Activated T-helper 1 cell treated with anti-CD3 and anti-CD28 coated beads, Interleukin-2, amount 50 U/mL, for 16 hours (primary cell): Measurements from ENCODE around the gene NUDT22.

Experiments used
- DNase-seq, 2 donors: peaks; one replicate each; pipeline ENCODE4 v3.0.0-alpha.2; 2020; ENCODE audit warnings: low read depth in 1 of 2, low spot score in 1 of 2

NUDT22 gene, protein sequence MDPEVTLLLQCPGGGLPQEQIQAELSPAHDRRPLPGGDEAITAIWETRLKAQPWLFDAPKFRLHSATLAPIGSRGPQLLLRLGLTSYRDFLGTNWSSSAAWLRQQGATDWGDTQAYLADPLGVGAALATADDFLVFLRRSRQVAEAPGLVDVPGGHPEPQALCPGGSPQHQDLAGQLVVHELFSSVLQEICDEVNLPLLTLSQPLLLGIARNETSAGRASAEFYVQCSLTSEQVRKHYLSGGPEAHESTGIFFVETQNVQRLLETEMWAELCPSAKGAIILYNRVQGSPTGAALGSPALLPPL

DNA sequence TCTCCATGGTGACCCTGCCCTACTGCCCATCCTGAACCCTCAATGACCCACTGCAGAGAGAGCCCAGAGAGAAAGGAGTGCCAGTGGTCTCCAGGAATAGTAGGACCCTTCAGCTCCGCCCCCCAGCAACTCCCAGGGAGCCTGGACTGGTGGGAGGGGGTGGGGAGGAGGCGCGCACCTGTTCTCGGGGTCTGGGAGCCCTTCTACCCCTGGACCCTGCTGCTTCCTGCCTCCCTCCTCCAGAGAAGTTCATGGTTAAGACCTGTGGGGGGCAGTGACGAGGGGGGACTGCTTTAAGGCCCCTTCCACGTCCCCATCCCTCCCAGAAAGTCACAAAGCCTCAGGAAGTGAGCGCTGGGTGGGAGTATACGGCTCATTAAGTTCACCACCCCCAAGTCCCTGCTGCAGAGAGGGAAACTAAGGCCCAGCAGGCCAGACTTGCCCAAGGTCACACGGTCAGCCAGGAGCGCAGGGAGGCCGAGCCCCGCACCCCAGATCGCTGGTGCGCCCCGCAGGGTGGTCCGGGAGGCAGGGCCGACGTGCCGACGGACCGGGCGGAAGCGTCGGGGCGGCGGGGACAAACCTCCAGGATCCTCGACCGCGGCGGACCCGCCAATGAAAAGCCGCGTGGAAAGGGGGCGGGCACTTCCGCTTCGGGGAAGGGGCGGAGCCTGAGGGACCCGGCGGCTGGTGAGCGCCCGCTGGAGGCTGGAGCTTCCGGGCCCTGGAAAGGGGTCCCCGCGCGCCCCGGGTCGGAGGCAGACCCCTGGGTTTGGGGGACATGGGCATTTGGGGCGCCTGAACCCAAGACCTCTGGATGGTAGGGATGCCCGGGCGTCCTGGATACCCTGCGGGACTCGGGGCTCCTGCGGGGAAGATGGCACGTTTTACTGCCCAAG is at the start of gene NUDT22, which contains the start of gene TRPT1:
NUDT22 (plus strand) TSS at position 667 of the 899 bp plus-strand sequence. CDS start 379 bp downstream, outside the sequence.
TRPT1 (minus strand) TSS at position 579 of the 899 bp plus-strand sequence; CDS start at position 253, 326 bp downstream.
- peak; percentile 84 to 90 for DNase-seq

GRCh38 chr11:64176751-64177150 is 49.3 kb upstream of the NUDT22 start:
- no peak for DNase-seq

DNA sequence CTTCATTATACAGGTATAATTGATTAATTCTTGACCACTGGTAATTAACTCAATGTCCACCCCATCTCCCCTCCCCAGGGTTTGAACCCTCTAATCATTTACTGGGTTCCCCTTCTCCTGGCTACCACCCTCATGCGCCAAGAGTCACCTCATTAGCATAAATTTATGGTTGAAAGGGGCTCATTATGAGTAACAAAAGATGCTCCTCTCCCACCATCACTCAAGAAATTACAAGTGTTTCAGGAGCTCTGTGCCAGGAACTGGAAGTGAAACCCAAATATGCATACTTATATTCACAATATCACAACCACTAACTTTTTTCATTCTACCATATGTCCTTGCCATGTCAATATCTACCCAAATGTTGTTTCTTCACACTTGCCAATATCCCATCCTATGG is 47.9 kb upstream of the NUDT22 start:
- DNase-seq = no peak

DNA sequence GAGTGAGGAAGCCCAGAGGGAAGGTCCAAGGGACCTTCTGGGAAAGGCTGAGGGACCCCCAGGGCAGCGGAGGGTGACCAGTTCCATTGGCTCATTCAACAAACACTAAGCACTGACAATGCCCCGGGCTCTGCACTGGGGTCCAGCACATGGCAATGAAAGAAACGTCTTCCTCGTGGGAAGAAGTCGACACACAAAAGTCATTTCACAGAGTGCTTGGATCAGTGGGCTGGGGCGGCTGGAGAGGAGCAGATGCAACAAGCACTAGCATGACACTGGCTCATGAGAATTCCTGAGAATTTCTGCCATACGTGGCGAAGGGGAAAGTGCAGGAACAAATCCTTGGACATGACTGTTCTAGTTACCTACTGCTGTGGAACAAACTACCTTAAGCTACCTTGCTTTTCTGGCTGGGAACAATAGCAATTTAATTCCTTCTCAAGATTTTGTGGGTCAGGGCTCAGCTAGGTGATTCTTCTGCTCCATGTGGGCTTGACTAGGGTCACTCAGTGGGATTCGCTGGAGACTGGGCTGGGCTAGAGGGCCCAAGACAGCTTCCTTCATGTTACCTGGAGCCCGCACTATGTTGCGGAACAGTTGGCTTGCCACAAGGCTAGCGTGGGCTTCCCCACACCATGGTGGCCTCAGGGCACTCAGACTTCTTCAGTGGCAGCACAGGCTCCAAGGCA is 47.0 kb upstream of the NUDT22 start:
- no peak for DNase-seq

DNA sequence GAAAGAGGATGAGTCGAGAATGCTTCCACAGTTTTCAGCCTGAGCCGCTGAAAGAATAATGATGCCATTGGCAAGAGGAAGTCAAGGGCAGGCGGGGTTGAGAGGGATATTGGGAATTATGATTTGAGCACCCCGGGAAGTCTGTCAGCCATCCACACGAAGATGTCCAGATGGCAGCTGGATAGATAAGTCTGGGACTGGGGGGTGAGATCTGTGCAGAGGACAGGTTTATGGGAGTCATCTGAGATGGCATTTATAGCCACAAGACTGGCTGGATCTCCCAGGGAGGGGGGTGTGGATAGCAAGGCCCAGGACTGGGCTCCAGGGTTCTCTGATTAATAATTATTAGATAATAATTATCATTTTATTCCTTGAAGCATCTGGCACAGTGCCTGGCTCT is 45.2 kb upstream of the NUDT22 start:
- DNase-seq = no peak

- DNase-seq = no peak
Observed at GRCh38 chr11:64181506-64182411, 44.3 kb upstream of the NUDT22 start.

GRCh38 chr11:64183890-64184289 is 42.2 kb upstream of the NUDT22 start:
- no peak for DNase-seq

DNA sequence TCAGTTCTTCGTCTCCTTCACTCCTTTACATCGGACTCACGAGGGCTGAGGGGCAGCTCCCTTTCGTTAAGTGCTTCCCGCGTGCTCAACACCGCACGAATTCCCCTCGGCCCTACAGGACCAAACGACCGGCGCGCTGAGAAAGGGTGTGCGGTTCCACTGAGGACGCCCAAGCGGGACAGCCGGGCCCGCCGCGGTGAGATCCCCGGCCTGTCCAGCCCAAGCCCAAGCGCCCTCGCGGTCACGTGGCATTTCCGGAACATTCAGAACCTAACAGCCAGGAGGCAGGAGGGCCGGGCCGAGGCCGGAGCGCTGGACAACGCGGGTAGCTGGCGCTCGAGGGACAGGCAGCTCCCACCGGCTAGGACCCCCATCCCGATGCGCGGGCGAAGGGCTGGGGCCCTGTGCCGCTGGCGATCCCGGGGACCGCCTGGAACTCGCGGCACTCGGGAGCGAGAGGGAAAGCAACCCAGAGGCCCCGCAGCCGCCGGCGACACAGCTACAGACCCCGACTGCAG is 40.8 kb upstream of the NUDT22 start:
- DNase-seq = no peak

- DNase-seq = peak; percentile 97
Observed at GRCh38 chr11:64185693-64186491, 40.2 kb upstream of the NUDT22 start, which contains the start of gene STIP1. TSS of gene STIP1 (plus strand) at chr11:64186171. CDS start at chr11:64186262, 91 bp downstream.

GRCh38 chr11:64186492-64187165 is 39.4 kb upstream of the NUDT22 start:
- no peak for DNase-seq

GRCh38 chr11:64192434-64192833 is 33.6 kb upstream of the NUDT22 start:
- no peak for DNase-seq

DNA sequence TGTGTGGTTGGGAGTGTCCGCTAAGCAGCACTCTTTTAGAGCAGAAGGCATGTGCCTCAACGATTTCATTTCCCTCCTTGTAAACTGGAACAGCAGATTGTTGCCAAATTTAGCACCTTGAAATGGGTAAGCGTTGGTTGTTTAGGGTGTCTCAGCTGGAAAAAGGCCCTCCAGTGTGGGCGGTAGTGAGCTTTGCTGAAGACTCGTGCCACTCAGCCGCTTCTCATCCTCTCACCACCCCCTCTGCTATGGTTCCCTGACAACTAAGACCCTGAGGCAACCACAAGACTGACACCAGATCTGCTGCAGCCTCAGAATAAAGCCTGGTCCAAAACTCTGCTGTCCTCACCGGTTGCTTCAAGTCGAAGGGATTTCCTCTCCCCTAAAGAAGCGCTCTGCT is 29.4 kb upstream of the NUDT22 start:
- DNase-seq = no peak

- DNase-seq = no peak
Observed at GRCh38 chr11:64198511-64198910, 27.6 kb upstream of the NUDT22 start.

DNA sequence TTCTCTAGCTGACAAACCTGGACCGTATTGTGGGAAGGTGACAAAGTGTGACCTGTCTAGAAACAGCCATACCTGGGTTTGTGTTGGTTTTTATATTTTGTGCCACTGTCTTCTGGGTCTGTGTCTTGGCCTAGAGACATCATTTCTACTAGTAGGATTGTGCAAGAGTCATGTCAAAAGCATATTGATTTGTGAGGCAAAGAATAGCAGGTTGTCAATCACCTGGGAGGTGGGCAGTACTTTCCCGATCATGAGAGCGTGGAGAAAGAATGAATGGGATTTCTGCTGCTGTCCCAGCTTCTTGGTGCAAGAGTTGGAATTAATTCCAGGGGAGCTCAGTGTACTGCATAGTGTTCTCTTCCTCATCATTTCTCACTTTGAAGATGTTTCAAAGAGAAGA is 24.5 kb upstream of the NUDT22 start:
- DNase-seq = no peak

DNA sequence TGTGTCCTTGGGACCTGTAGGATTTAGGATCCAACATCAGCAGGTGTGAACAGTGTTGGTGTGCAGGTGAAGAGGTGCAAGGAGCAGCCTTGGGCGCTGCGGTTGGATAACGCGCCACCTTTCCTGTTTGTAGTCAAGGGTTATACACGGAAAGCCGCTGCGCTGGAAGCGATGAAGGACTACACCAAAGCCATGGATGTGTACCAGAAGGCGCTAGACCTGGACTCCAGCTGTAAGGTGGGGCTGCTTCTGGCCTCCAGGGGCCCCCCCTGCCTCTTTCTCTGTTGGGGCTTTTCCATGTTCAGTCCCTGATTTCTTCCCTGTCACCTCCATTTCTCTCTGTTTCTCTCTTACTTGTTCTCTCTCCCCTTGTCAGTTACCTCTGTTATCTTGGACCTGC is 23.1 kb upstream of the NUDT22 start:
- no peak for DNase-seq

DNA sequence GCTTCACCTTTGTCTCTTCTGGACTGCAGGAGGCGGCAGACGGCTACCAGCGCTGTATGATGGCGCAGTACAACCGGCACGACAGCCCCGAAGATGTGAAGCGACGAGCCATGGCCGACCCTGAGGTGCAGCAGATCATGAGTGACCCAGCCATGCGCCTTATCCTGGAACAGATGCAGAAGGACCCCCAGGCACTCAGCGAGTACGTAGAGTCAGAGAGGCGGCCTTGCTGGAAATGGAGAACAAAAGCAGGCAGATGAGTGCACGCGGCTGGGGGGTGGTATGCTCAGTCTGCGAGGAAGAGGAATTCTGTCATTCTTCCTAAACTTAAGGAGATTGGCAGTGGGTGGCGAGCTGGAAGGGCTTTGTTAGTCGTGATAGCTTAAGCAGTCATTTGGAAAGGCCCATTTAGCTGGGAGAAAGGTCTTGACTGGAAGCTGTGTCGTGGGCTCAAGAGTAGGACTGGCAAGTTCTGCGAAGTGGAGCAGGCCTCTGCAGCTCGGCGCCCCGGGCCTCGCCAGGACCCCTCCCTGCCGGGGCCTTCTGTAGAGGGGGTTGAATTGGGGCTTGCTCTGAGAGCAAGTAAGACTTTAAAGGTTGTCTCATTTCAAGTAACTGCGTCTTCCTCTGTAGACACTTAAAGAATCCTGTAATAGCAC is 22.5 kb upstream of the NUDT22 start:
- no peak for DNase-seq

- no peak for DNase-seq
Observed at GRCh38 chr11:64204080-64204440, 22.0 kb upstream of the NUDT22 start.

DNA sequence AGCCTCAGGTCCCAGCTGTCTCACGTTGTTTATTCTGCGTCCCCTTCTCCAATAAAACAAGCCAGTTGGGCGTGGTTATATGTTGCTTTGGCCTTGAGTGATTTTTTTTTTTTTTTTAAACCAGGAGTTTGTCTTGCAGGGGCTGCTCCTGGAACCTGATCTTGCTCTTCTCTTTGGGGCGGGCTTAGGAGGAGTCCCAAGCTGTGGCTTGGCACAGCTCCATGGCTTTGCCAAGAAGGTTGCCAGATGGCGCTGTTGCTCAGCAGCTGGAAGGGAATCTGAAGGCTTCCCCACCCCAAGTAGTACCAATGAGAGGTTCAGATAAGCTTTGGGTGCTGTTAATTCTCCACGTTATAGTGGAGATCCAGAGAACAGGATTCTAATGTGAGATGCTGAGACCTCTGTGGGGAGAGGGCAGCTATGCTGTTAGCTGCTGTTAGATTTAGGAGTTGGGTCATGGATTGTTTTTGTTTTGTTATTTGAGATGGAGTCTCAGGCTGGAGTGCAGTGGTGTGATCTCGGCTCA is 21.5 kb upstream of the NUDT22 start:
- DNase-seq = peak; percentile 69 to 71
